ENCODE data around the gene GDF15.

DNA sequence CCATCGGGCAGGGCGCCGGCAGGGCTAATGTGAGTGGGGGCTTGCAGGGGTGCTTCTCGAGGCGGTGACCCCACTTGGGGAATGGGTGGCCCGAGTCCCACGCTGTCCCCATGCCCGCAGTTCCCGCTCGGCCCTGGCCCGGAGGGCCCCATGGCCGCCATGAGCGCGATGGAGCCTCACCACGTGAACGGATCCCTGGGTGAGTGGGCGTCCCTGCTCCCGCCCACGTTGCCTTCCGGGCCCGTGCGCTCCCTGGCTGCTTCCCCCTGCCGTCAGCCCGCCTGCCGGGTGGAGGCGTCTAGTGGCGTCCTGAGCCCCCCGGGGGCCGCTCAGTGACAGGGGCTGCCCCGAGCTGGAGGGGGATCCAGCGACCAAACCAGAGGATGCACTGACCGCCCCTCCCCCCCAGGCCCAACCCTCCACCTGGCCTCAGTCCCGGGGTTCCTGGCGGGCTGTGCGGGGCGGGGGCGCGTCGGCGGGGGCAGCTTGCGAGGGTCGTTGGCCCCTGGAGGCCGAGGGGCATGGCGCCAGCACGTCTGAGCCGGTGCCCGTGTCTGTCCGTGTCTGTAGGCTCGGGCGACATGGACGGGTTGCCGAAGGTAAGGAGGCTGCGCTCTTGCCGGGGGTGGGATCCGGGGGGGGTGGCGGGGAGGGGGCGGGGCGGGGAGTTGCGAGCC, 47.2 kb downstream of the GDF15 start:
- TF ChIP-seq, protein P1, sequence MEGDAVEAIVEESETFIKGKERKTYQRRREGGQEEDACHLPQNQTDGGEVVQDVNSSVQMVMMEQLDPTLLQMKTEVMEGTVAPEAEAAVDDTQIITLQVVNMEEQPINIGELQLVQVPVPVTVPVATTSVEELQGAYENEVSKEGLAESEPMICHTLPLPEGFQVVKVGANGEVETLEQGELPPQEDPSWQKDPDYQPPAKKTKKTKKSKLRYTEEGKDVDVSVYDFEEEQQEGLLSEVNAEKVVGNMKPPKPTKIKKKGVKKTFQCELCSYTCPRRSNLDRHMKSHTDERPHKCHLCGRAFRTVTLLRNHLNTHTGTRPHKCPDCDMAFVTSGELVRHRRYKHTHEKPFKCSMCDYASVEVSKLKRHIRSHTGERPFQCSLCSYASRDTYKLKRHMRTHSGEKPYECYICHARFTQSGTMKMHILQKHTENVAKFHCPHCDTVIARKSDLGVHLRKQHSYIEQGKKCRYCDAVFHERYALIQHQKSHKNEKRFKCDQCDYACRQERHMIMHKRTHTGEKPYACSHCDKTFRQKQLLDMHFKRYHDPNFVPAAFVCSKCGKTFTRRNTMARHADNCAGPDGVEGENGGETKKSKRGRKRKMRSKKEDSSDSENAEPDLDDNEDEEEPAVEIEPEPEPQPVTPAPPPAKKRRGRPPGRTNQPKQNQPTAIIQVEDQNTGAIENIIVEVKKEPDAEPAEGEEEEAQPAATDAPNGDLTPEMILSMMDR (IDR thresholded peaks at IDR 0.05 in 2 of 3, conservative IDR thresholded peaks at IDR 0.05 in 1 of 3; ENCODE audit: borderline replicate concordance in 1 of 3, insufficient read depth in 1 of 3, low read depth in 2 of 3, low read length in 2 of 3): no peak
- no peak for TF ChIP-seq EZH2phosphoT487 (IDR thresholded peaks at IDR 0.05; ENCODE audit: borderline replicate concordance)
- TF ChIP-seq CEBPB (IDR thresholded peaks at IDR 0.05; ENCODE audit: low read depth): no peak
- TF ChIP-seq POLR2AphosphoS5 (IDR thresholded peaks at IDR 0.05; ENCODE audit: low read depth, low read length): no peak
- TF ChIP-seq POLR2A (IDR thresholded peaks at IDR 0.05; ENCODE audit: borderline replicate concordance, extremely low read depth, insufficient read depth, insufficient read length): no peak

All from HCT116 (cell line).